ENCODE results near the gene HES4. TPM values are rescaled to one million over a fixed set of nuclear protein-coding genes. Genes with fewer than 3 reads are reported as not detected.
"Not testable (repeated sequence)": the region's sequence is repeated elsewhere in the genome, so short reads cannot be mapped to it uniquely, and the experiment has no call there.

The HES4 gene
- total RNA-seq, 1 donor from 2014 or later = 137 TPM

DNA sequence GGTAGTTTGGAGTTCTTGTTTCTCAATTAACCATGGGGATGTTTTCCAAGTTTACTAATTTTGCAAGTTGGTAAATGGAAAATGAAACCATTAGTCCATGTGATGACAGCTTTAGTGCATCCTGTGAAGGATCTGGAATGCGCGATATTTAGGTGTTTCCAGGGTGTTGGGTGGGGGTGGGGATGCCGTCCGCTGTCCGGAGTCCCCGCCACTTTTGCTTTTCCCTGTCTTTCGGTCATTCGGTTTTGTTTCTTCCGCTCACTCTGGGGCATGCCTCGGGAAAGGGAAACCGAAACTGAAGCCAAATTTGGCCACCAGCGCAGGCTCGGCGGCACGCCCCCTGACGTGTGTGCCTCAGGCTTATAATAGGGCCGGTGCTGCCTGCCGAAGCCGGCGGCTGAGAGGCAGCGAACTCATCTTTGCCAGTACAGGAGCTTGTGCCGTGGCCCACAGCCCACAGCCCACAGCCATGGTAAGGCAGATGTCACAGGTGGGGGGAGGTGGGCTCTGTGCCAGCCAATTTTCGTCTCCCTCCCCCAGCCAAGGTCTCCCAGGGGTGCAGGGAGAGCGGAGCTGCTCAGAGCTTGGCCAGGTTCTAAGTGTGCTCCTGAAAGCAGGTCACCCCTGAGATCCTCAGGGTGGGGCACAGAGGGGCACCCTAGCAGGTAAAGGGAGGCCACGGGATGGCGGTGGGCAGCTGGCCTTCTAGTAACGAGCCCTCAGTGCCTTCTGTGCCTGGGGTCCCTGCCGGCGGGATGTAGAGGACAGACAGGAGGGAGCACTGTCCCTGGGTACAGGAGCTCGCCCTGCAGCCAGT lies 13.4 kb upstream of the HES4 start, which contains the start of gene ISG15:
Gene ISG15 (plus strand): TSS at position 393 of the 817 bp plus-strand sequence. CDS start 77 bp downstream, at position 470.
- Mint-ChIP-seq H3K36me3 (ENCODE audit: low read depth) (peaks cover 2% of the 10 kb centered on the region), H3K4me1 (ENCODE audit: low read depth) (peaks cover 22% of the 10 kb centered on the region), H3K9me3 (ENCODE audit: low read depth) (no peaks in the 10 kb centered on the region), H3K27me3 (ENCODE audit: low read depth) (no peaks in the 10 kb centered on the region), H3K4me3 (ENCODE audit: unreplicated experiment) (peak within 1 kb of the TSS; percentile 86), H3K27ac (ENCODE audit: unreplicated experiment) (peak within 1 kb of the TSS; percentile 96)
- no peak for DNase-seq (ENCODE audit: low spot score)
- TF ChIP-seq, protein P1, sequence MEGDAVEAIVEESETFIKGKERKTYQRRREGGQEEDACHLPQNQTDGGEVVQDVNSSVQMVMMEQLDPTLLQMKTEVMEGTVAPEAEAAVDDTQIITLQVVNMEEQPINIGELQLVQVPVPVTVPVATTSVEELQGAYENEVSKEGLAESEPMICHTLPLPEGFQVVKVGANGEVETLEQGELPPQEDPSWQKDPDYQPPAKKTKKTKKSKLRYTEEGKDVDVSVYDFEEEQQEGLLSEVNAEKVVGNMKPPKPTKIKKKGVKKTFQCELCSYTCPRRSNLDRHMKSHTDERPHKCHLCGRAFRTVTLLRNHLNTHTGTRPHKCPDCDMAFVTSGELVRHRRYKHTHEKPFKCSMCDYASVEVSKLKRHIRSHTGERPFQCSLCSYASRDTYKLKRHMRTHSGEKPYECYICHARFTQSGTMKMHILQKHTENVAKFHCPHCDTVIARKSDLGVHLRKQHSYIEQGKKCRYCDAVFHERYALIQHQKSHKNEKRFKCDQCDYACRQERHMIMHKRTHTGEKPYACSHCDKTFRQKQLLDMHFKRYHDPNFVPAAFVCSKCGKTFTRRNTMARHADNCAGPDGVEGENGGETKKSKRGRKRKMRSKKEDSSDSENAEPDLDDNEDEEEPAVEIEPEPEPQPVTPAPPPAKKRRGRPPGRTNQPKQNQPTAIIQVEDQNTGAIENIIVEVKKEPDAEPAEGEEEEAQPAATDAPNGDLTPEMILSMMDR (IDR thresholded peaks at IDR 0.05) = no peak

- not testable (repeated sequence) for DNase-seq (ENCODE audit: low spot score); H3K36me3 Mint-ChIP-seq (ENCODE audit: low read depth); H3K9me3 Mint-ChIP-seq (ENCODE audit: low read depth); H3K27me3 Mint-ChIP-seq (ENCODE audit: low read depth)
- Mint-ChIP-seq H3K4me3 (ENCODE audit: unreplicated experiment) (peak overlapping the region; percentile 86), H3K27ac (ENCODE audit: unreplicated experiment) (peak overlapping the region; percentile 96), H3K4me1 (ENCODE audit: low read depth) (peaks cover 22% of the 10 kb centered on the region)
Observed at GRCh38 chr1:1012736-1013104, 12.8 kb upstream of the HES4 start.

GRCh38 chr1:1011396-1011949 lies 11.6 kb upstream of the HES4 start:
- Mint-ChIP-seq H3K4me1 (ENCODE audit: low read depth) (peaks cover 22% of the 10 kb centered on the region), H3K4me3 (ENCODE audit: unreplicated experiment) (no peak overlapping the region), H3K27me3 (ENCODE audit: low read depth) (no peaks in the 10 kb centered on the region), H3K36me3 (ENCODE audit: low read depth) (peaks cover 3% of the 10 kb centered on the region), H3K9me3 (ENCODE audit: low read depth) (no peaks in the 10 kb centered on the region), H3K27ac (ENCODE audit: unreplicated experiment) (no peak overlapping the region)
- DNase-seq (ENCODE audit: low spot score) = no peak
- TF ChIP-seq, protein P1 (IDR thresholded peaks at IDR 0.05) = no peak

DNA sequence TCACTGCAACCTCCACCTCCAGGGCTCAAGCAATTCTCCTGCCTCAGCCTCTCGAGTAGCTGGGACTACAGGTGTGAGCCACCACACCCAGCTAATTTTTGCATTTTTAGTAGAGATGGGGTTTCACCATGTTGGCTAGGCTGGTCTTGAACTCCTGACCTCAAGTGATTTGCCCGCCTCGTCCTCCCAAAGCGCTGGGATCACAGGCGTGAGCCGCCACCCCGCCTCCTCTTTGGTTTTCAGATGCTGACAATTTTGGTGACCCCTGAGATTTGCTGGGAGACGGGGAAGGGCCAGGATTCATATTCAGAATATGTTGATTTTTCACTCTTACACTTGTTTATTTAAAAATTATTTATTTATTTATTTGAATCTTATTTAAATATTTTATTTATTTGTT lies 10.2 kb upstream of the HES4 start:
- not testable (repeated sequence) for H3K4me3 Mint-ChIP-seq (ENCODE audit: unreplicated experiment); H3K36me3 Mint-ChIP-seq (ENCODE audit: low read depth); H3K9me3 Mint-ChIP-seq (ENCODE audit: low read depth); DNase-seq (ENCODE audit: low spot score); H3K27me3 Mint-ChIP-seq (ENCODE audit: low read depth); H3K27ac Mint-ChIP-seq (ENCODE audit: unreplicated experiment)
- peaks cover 30% of the 10 kb centered on the region for H3K4me1 Mint-ChIP-seq (ENCODE audit: low read depth)

GRCh38 chr1:1006305-1007159 lies 6.6 kb upstream of the HES4 start:
- Mint-ChIP-seq H3K27ac (ENCODE audit: unreplicated experiment) (no peak overlapping the region), H3K9me3 (ENCODE audit: low read depth) (no peaks in the 10 kb centered on the region)
- no peak for DNase-seq (ENCODE audit: low spot score)

More at GRCh38 chr1:1006305-1007159, 6.6 kb upstream of the HES4 start:
- Mint-ChIP-seq H3K36me3 (ENCODE audit: low read depth) (peaks cover 7% of the 10 kb centered on the region), H3K4me1 (ENCODE audit: low read depth) (peaks cover 21% of the 10 kb centered on the region), H3K4me3 (ENCODE audit: unreplicated experiment) (no peak overlapping the region), H3K27me3 (ENCODE audit: low read depth) (no peaks in the 10 kb centered on the region)
- TF ChIP-seq, protein P1 (IDR thresholded peaks at IDR 0.05) = no peak
